CD4-positive, alpha-beta T cell (primary cell): ENCODE results near the gene TMEM181. TPM values are rescaled to one million over a fixed set of nuclear protein-coding genes. Genes with fewer than 3 reads are reported as not detected.
"Not testable (repeated sequence)": the region's sequence is repeated elsewhere in the genome, so short reads cannot be mapped to it uniquely, and the experiment has no call there.

ENCODE experiments used
- ATAC-seq: fragments of 200-7000 bp; cut with Tn5 transposase; one replicate; pipeline ENCODE4 v1.10.0; 2022; ENCODE audit warnings: mild to moderate bottlenecking; ENCODE audit not compliant: poor library complexity
- CTCF ChIA-PET: fragments of 350-600 bp; sonication (Branson Sonifier 250); formaldehyde crosslinking; loops from one replicate; lab custom pipeline; 2021; ENCODE audit warnings: antibody characterized with exemption, inconsistent platforms; lab: Charles Lee
- POLR2A ChIA-PET: fragments of 350-600 bp; sonication (Branson Sonifier 250); formaldehyde crosslinking; loops from one replicate; lab custom pipeline; 2021; ENCODE audit warnings: antibody characterized with exemption, inconsistent platforms; lab: Charles Lee
- DNase-seq, 14 experiments: peaks; one replicate each; pipeline ENCODE4 v3.0.0-alpha.2; 2013 to 2020; ENCODE audit warnings: mixed read lengths in 2 of 14
- H3K27ac ChIP-seq, 2 donors: one replicate each; pipeline versions ENCODE4 v1.5.1 to v1.7.0; 2013; ENCODE audit warnings: low read length in 2 of 2, low read depth in 1 of 2, mild to moderate bottlenecking in 1 of 2
- H3K27me3 ChIP-seq, 2 experiments: 1 replicate in 1 of 2; 2 replicates in 1 of 2; pipeline versions ENCODE4 v1.6.1 to v1.7.0; 2013; ENCODE audit warnings: low read length in 2 of 2, control low read depth in 1 of 2, mild to moderate bottlenecking in 1 of 2, moderate library complexity in 1 of 2; ENCODE audit not compliant: insufficient read depth in 2 of 2, control insufficient read depth in 1 of 2
- H3K36me3 ChIP-seq: one replicate; pipeline ENCODE4 v1.6.1; 2013; ENCODE audit warnings: low read length, control low read depth; ENCODE audit not compliant: insufficient read depth
- H3K4me1 ChIP-seq: one replicate; pipeline ENCODE4 v1.6.1; 2013; ENCODE audit warnings: low read length, control low read depth; ENCODE audit not compliant: insufficient read depth
- H3K4me3 ChIP-seq: one replicate; pipeline ENCODE4 v1.5.1; 2013; ENCODE audit warnings: mild to moderate bottlenecking, low read length, moderate library complexity
- H3K9me3 ChIP-seq, 2 experiments: 1 replicate in 1 of 2; 2 replicates in 1 of 2; pipeline versions ENCODE4 v1.6.1 to v1.7.0; 2013; ENCODE audit warnings: low read length in 2 of 2, mild to moderate bottlenecking in 2 of 2, control low read depth in 1 of 2, moderate library complexity in 1 of 2; ENCODE audit not compliant: control insufficient read depth in 1 of 2, insufficient read depth in 1 of 2
- H3K27ac Mint-ChIP-seq: one replicate; pipeline ENCODE4 v1.8.0; 2020; ENCODE audit warnings: mixed read lengths
- H3K27me3 Mint-ChIP-seq: one replicate; pipeline ENCODE4 v1.8.0; 2021; ENCODE audit warnings: mixed read lengths
- H3K36me3 Mint-ChIP-seq: one replicate; pipeline ENCODE4 v1.8.0; 2021; ENCODE audit warnings: low read depth, mixed read lengths
- H3K4me1 Mint-ChIP-seq: one replicate; pipeline ENCODE4 v1.8.0; 2021; ENCODE audit warnings: low read depth, mixed read lengths
- H3K4me3 Mint-ChIP-seq: one replicate; pipeline ENCODE4 v1.8.0; 2020; ENCODE audit warnings: mild to moderate bottlenecking, mixed read lengths
- H3K9me3 Mint-ChIP-seq: one replicate; pipeline ENCODE4 v1.8.0; 2020; ENCODE audit warnings: mixed read lengths
- CTCF ChIP-seq: fragments of 200-600 bp; IDR thresholded peaks from one replicate; pipeline ENCODE4 v1.8.0; 2022; ENCODE audit warnings: antibody characterized with exemption, mild to moderate bottlenecking
- intact Hi-C, 2 experiments: fragments of 100-400 bp; cut with DNase I in 1 of 2; cut with micrococcal nuclease in 1 of 2; formaldehyde crosslinking; loops; one replicate each; pipeline versions ENCODE4 v1.15.1 to v1.9.0; 2023 to 2025; cut with DNase I, micrococcal nuclease
- total RNA-seq, 174 experiments: library from RNA in 2 of 174; stranded (reverse) in 2 of 174; gene quantifications; one replicate each; pipeline ENCODE4 v1.2.3 and lab custom pipeline; 2021 to 2026

Gene TMEM181
- total RNA-seq, 2 experiments from 2014 or later, result 10.2 to 10.9 TPM

GRCh38 chr6:158519761-158520160 is 40.1 kb upstream of the TMEM181 start:
- Mint-ChIP-seq H3K27ac (no peak overlapping the region), H3K4me1 (peaks cover 29% of the 10 kb centered on the region), H3K4me3 (no peak overlapping the region), H3K9me3 (no peaks in the 10 kb centered on the region), H3K36me3 (no peaks in the 10 kb centered on the region), H3K27me3 (peaks cover 53% of the 10 kb centered on the region)
- DNase-seq (no peak), ATAC-seq (no peak)
- Histone ChIP-seq H3K27me3 (peaks cover 2 to 12% of the 10 kb centered on the region in 2 experiments), H3K4me1 (peaks cover 30% of the 10 kb centered on the region), H3K4me3 (no peak overlapping the region), H3K36me3 (no peaks in the 10 kb centered on the region), H3K27ac (no peak overlapping the region), H3K9me3 (no peaks in the 10 kb centered on the region)
- no peak for TF ChIP-seq CTCF
- ChIA-PET CTCF (interaction anchor here (1.5 kb wide), 1 partner anchor 299 kb away, joined by 7 read pairs; no protein-coding TSS in a partner anchor), POLR2A (no interaction called here)
- intact Hi-C loops, result loop anchor here (2.0 to 5.0 kb wide), 2 partner anchors 297 to 299 kb away; no protein-coding TSS in a partner anchor

- peaks cover 17% of the 10 kb centered on the region for H3K4me1 Mint-ChIP-seq
- not testable (repeated sequence) for H3K4me3 Mint-ChIP-seq, H3K27ac Mint-ChIP-seq
Observed at GRCh38 chr6:158520975-158521374, 38.9 kb upstream of the TMEM181 start.

GRCh38 chr6:158521759-158522158 is 38.1 kb upstream of the TMEM181 start:
- ATAC-seq (no peak), DNase-seq (no peak)
- peaks cover 15% of the 10 kb centered on the region for H3K4me1 ChIP-seq
- H3K27me3 Mint-ChIP-seq, result peaks cover 73% of the 10 kb centered on the region
- no peak overlapping the region for H3K4me3 Mint-ChIP-seq
- H3K27me3 ChIP-seq, result peaks cover 15 to 18% of the 10 kb centered on the region in 2 experiments
- CTCF ChIA-PET, result no interaction called here
- H3K36me3 ChIP-seq, result no peaks in the 10 kb centered on the region
- no peak overlapping the region for H3K27ac Mint-ChIP-seq
- H3K4me1 Mint-ChIP-seq, result peaks cover 14% of the 10 kb centered on the region
- peaks cover 0 to 3% of the 10 kb centered on the region in 2 experiments for H3K9me3 ChIP-seq
- no peak for TF ChIP-seq CTCF
- intact Hi-C loops, result no loop called here
- POLR2A ChIA-PET, result no interaction called here
- no peaks in the 10 kb centered on the region for H3K9me3 Mint-ChIP-seq
- peaks cover 4% of the 10 kb centered on the region for H3K36me3 Mint-ChIP-seq
- no peak overlapping the region for H3K4me3 ChIP-seq
- no peak overlapping the region for H3K27ac ChIP-seq

More at GRCh38 chr6:158520975-158521374, 38.9 kb upstream of the TMEM181 start:
- intact Hi-C loops, DNase-seq, H3K9me3 Mint-ChIP-seq, H3K36me3 Mint-ChIP-seq, POLR2A ChIA-PET, ATAC-seq, H3K36me3 ChIP-seq, H3K27ac ChIP-seq, CTCF ChIA-PET, H3K9me3 ChIP-seq, H3K4me3 ChIP-seq: not testable (repeated sequence)
- peaks cover 65% of the 10 kb centered on the region for H3K27me3 Mint-ChIP-seq
- peaks cover 14 to 18% of the 10 kb centered on the region in 2 experiments for H3K27me3 ChIP-seq
- H3K4me1 ChIP-seq, result peaks cover 23% of the 10 kb centered on the region

- TF ChIP-seq CTCF, result no peak
- H3K4me1 Mint-ChIP-seq, result peaks cover 12% of the 10 kb centered on the region
- CTCF ChIA-PET, result no interaction called here
- ATAC-seq (no peak), DNase-seq (no peak)
- no peak overlapping the region for H3K4me3 ChIP-seq
- no peak overlapping the region for H3K4me3 Mint-ChIP-seq
- peaks cover 15 to 18% of the 10 kb centered on the region in 2 experiments for H3K27me3 ChIP-seq
- peaks cover under 1% of the 10 kb centered on the region for H3K9me3 Mint-ChIP-seq
- H3K36me3 ChIP-seq, result no peaks in the 10 kb centered on the region
- H3K27ac ChIP-seq, result no peak overlapping the region
- intact Hi-C loops, result no loop called here
- peaks cover 10% of the 10 kb centered on the region for H3K4me1 ChIP-seq
- POLR2A ChIA-PET, result no interaction called here
- H3K27ac Mint-ChIP-seq, result no peak overlapping the region
- peaks cover 4% of the 10 kb centered on the region for H3K36me3 Mint-ChIP-seq
- peaks cover 0 to 3% of the 10 kb centered on the region in 2 experiments for H3K9me3 ChIP-seq
- H3K27me3 Mint-ChIP-seq, result peaks cover 80% of the 10 kb centered on the region
Observed at GRCh38 chr6:158522616-158523015, 37.3 kb upstream of the TMEM181 start.
